ENCODE measurements around the gene MAPT. TPM values are rescaled to one million over a fixed set of nuclear protein-coding genes. Genes with fewer than 3 reads are reported as not detected.
"Not testable (repeated sequence)": the region's sequence is repeated elsewhere in the genome, so short reads cannot be mapped to it uniquely, and the experiment has no call there.

The MAPT gene
- total and polyA plus RNA-seq, 9 donors = 3.8 to 8.8 (median 5.8) TPM

DNA sequence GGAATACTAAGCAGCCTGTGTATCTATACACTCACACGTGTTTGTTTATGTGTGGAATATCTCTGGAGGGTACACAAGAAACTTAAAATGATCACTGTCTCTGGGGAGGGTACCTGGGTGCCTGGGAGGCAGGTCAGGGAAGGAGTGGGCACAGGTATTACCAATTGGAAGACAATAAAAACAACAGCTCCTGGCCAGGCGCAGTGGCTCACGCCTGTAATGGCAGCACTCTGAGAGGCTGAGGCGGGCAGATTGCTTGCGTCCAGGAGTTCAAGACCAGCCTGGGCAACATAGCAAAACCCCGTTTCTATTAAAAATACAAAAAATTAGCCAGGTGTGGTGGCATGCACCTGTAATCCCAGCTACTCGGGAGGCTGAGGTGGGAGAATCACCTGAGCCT, 129.0 kb downstream of the MAPT start:
- WGBS (ENCODE audit: insufficient coverage) = 86% methylated on average over 1 of the region's 7 CpGs
- not testable (repeated sequence) for H3K4me3 ChIP-seq (ENCODE audit: low read length); H3K9me3 ChIP-seq (replicated peaks; ENCODE audit: control insufficient read depth, low read depth, low read length); DNase-seq; H3K27me3 ChIP-seq (ENCODE audit: control insufficient read depth, insufficient read depth, low read length); H3K27ac ChIP-seq (ENCODE audit: low read length)
- H3K36me3 ChIP-seq (ENCODE audit: control insufficient read depth, insufficient read depth, low read length) = peaks cover 40% of the 10 kb centered on the region
- peaks cover 29% of the 10 kb centered on the region for H3K4me1 ChIP-seq (ENCODE audit: control insufficient read depth, insufficient read depth, low read length)

DNA sequence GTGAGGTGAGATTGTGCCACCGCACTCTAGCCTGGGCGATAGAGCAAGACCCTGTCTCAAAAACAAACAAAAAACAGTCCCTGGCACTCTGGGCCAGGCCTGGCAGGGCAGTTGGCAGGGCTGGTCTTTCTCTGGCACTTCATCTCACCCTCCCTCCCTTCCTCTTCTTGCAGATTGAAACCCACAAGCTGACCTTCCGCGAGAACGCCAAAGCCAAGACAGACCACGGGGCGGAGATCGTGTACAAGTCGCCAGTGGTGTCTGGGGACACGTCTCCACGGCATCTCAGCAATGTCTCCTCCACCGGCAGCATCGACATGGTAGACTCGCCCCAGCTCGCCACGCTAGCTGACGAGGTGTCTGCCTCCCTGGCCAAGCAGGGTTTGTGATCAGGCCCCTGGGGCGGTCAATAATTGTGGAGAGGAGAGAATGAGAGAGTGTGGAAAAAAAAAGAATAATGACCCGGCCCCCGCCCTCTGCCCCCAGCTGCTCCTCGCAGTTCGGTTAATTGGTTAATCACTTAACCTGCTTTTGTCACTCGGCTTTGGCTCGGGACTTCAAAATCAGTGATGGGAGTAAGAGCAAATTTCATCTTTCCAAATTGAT, 129.5 kb downstream of the MAPT start:
- DNase-seq = no peak
- H3K36me3 ChIP-seq (ENCODE audit: control insufficient read depth, insufficient read depth, low read length) = peaks cover 44% of the 10 kb centered on the region
- H3K27me3 ChIP-seq (ENCODE audit: control insufficient read depth, insufficient read depth, low read length) = no peaks in the 10 kb centered on the region
- WGBS (ENCODE audit: insufficient coverage) = 91% methylated on average over 15 of the region's 24 CpGs
- H3K27ac ChIP-seq (ENCODE audit: low read length) = no peak overlapping the region
- H3K4me3 ChIP-seq (ENCODE audit: low read length) = no peak overlapping the region
- H3K9me3 ChIP-seq (replicated peaks; ENCODE audit: control insufficient read depth, low read depth, low read length) = no peaks in the 10 kb centered on the region
- peaks cover 32% of the 10 kb centered on the region for H3K4me1 ChIP-seq (ENCODE audit: control insufficient read depth, insufficient read depth, low read length)

DNA sequence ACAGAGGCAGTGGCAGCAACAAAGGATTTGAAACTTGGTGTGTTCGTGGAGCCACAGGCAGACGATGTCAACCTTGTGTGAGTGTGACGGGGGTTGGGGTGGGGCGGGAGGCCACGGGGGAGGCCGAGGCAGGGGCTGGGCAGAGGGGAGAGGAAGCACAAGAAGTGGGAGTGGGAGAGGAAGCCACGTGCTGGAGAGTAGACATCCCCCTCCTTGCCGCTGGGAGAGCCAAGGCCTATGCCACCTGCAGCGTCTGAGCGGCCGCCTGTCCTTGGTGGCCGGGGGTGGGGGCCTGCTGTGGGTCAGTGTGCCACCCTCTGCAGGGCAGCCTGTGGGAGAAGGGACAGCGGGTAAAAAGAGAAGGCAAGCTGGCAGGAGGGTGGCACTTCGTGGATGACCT, 130.2 kb downstream of the MAPT start:
- 79% methylated on average over 10 of the region's 14 CpGs for WGBS (ENCODE audit: insufficient coverage)
- Histone ChIP-seq H3K27me3 (ENCODE audit: control insufficient read depth, insufficient read depth, low read length) (no peaks in the 10 kb centered on the region), H3K9me3 (replicated peaks; ENCODE audit: control insufficient read depth, low read depth, low read length) (no peaks in the 10 kb centered on the region), H3K27ac (ENCODE audit: low read length) (no peak overlapping the region), H3K36me3 (ENCODE audit: control insufficient read depth, insufficient read depth, low read length) (peaks cover 48% of the 10 kb centered on the region), H3K4me3 (ENCODE audit: low read length) (no peak overlapping the region), H3K4me1 (ENCODE audit: control insufficient read depth, insufficient read depth, low read length) (peaks cover 34% of the 10 kb centered on the region)
- DNase-seq = no peak

DNA sequence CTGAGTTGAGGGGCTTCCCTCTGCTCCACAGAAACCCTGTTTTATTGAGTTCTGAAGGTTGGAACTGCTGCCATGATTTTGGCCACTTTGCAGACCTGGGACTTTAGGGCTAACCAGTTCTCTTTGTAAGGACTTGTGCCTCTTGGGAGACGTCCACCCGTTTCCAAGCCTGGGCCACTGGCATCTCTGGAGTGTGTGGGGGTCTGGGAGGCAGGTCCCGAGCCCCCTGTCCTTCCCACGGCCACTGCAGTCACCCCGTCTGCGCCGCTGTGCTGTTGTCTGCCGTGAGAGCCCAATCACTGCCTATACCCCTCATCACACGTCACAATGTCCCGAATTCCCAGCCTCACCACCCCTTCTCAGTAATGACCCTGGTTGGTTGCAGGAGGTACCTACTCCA, 130.7 kb downstream of the MAPT start:
- no peak for DNase-seq
- no peak overlapping the region for H3K4me3 ChIP-seq (ENCODE audit: low read length)
- no peaks in the 10 kb centered on the region for H3K9me3 ChIP-seq (replicated peaks; ENCODE audit: control insufficient read depth, low read depth, low read length)
- H3K36me3 ChIP-seq (ENCODE audit: control insufficient read depth, insufficient read depth, low read length) = peaks cover 48% of the 10 kb centered on the region
- H3K4me1 ChIP-seq (ENCODE audit: control insufficient read depth, insufficient read depth, low read length) = peaks cover 32% of the 10 kb centered on the region
- H3K27ac ChIP-seq (ENCODE audit: low read length) = no peak overlapping the region
- 100% methylated on average over 2 of the region's 10 CpGs for WGBS (ENCODE audit: insufficient coverage)
- no peaks in the 10 kb centered on the region for H3K27me3 ChIP-seq (ENCODE audit: control insufficient read depth, insufficient read depth, low read length)

DNA sequence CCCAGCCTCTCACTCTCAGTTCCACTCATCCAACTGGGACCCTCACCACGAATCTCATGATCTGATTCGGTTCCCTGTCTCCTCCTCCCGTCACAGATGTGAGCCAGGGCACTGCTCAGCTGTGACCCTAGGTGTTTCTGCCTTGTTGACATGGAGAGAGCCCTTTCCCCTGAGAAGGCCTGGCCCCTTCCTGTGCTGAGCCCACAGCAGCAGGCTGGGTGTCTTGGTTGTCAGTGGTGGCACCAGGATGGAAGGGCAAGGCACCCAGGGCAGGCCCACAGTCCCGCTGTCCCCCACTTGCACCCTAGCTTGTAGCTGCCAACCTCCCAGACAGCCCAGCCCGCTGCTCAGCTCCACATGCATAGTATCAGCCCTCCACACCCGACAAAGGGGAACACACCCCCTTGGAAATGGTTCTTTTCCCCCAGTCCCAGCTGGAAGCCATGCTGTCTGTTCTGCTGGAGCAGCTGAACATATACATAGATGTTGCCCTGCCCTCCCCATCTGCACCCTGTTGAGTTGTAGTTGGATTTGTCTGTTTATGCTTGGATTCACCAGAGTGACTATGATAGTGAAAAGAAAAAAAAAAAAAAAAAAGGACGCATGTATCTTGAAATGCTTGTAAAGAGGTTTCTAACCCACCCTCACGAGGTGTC, 131.3 kb downstream of the MAPT start:
- DNase-seq = no peak
- H3K36me3 ChIP-seq (ENCODE audit: control insufficient read depth, insufficient read depth, low read length) = peaks cover 53% of the 10 kb centered on the region
- H3K27me3 ChIP-seq (ENCODE audit: control insufficient read depth, insufficient read depth, low read length) = no peaks in the 10 kb centered on the region
- H3K9me3 ChIP-seq (replicated peaks; ENCODE audit: control insufficient read depth, low read depth, low read length) = no peaks in the 10 kb centered on the region
- H3K27ac ChIP-seq (ENCODE audit: low read length) = no peak overlapping the region
- H3K4me1 ChIP-seq (ENCODE audit: control insufficient read depth, insufficient read depth, low read length) = peaks cover 29% of the 10 kb centered on the region
- WGBS (ENCODE audit: insufficient coverage) = 85% methylated on average over 5 of the region's 8 CpGs
- no peak overlapping the region for H3K4me3 ChIP-seq (ENCODE audit: low read length)

DNA sequence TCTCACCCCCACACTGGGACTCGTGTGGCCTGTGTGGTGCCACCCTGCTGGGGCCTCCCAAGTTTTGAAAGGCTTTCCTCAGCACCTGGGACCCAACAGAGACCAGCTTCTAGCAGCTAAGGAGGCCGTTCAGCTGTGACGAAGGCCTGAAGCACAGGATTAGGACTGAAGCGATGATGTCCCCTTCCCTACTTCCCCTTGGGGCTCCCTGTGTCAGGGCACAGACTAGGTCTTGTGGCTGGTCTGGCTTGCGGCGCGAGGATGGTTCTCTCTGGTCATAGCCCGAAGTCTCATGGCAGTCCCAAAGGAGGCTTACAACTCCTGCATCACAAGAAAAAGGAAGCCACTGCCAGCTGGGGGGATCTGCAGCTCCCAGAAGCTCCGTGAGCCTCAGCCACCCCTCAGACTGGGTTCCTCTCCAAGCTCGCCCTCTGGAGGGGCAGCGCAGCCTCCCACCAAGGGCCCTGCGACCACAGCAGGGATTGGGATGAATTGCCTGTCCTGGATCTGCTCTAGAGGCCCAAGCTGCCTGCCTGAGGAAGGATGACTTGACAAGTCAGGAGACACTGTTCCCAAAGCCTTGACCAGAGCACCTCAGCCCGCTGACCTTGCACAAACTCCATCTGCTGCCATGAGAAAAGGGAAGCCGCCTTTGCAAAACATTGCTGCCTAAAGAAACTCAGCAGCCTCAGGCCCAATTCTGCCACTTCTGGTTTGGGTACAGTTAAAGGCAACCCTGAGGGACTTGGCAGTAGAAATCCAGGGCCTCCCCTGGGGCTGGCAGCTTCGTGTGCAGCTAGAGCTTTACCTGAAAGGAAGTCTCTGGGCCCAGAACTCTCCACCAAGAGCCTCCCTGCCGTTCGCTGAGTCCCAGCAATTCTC, 132.1 kb downstream of the MAPT start:
- Histone ChIP-seq H3K27me3 (ENCODE audit: control insufficient read depth, insufficient read depth, low read length) (no peaks in the 10 kb centered on the region), H3K4me3 (ENCODE audit: low read length) (no peak overlapping the region), H3K4me1 (ENCODE audit: control insufficient read depth, insufficient read depth, low read length) (peaks cover 29% of the 10 kb centered on the region), H3K27ac (ENCODE audit: low read length) (no peak overlapping the region), H3K9me3 (replicated peaks; ENCODE audit: control insufficient read depth, low read depth, low read length) (no peaks in the 10 kb centered on the region), H3K36me3 (ENCODE audit: control insufficient read depth, insufficient read depth, low read length) (peaks cover 58% of the 10 kb centered on the region)
- DNase-seq = peak; percentile 61
- WGBS (ENCODE audit: insufficient coverage) = 72% methylated on average over 14 of the region's 17 CpGs

DNA sequence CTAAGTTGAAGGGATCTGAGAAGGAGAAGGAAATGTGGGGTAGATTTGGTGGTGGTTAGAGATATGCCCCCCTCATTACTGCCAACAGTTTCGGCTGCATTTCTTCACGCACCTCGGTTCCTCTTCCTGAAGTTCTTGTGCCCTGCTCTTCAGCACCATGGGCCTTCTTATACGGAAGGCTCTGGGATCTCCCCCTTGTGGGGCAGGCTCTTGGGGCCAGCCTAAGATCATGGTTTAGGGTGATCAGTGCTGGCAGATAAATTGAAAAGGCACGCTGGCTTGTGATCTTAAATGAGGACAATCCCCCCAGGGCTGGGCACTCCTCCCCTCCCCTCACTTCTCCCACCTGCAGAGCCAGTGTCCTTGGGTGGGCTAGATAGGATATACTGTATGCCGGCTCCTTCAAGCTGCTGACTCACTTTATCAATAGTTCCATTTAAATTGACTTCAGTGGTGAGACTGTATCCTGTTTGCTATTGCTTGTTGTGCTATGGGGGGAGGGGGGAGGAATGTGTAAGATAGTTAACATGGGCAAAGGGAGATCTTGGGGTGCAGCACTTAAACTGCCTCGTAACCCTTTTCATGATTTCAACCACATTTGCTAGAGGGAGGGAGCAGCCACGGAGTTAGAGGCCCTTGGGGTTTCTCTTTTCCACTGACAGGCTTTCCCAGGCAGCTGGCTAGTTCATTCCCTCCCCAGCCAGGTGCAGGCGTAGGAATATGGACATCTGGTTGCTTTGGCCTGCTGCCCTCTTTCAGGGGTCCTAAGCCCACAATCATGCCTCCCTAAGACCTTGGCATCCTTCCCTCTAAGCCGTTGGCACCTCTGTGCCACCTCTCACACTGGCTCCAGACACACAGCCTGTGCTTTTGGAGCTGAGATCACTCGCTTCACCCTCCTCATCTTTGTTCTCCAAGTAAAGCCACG, 133.0 kb downstream of the MAPT start:
- H3K27me3 ChIP-seq (ENCODE audit: control insufficient read depth, insufficient read depth, low read length) = no peaks in the 10 kb centered on the region
- no peaks in the 10 kb centered on the region for H3K9me3 ChIP-seq (replicated peaks; ENCODE audit: control insufficient read depth, low read depth, low read length)
- DNase-seq = peak; percentile 50
- 35% methylated on average over 4 of the region's 12 CpGs for WGBS (ENCODE audit: insufficient coverage)
- H3K36me3 ChIP-seq (ENCODE audit: control insufficient read depth, insufficient read depth, low read length) = peaks cover 64% of the 10 kb centered on the region
- no peak overlapping the region for H3K4me3 ChIP-seq (ENCODE audit: low read length)
- peaks cover 29% of the 10 kb centered on the region for H3K4me1 ChIP-seq (ENCODE audit: control insufficient read depth, insufficient read depth, low read length)
- H3K27ac ChIP-seq (ENCODE audit: low read length) = peak overlapping the region; percentile 17

DNA sequence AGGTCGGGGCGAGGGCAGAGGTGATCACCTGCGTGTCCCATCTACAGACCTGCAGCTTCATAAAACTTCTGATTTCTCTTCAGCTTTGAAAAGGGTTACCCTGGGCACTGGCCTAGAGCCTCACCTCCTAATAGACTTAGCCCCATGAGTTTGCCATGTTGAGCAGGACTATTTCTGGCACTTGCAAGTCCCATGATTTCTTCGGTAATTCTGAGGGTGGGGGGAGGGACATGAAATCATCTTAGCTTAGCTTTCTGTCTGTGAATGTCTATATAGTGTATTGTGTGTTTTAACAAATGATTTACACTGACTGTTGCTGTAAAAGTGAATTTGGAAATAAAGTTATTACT, 133.6 kb downstream of the MAPT start:
- Histone ChIP-seq H3K27me3 (ENCODE audit: control insufficient read depth, insufficient read depth, low read length) (no peaks in the 10 kb centered on the region), H3K4me1 (ENCODE audit: control insufficient read depth, insufficient read depth, low read length) (peaks cover 29% of the 10 kb centered on the region), H3K27ac (ENCODE audit: low read length) (no peak overlapping the region), H3K36me3 (ENCODE audit: control insufficient read depth, insufficient read depth, low read length) (peaks cover 66% of the 10 kb centered on the region), H3K4me3 (ENCODE audit: low read length) (no peak overlapping the region), H3K9me3 (replicated peaks; ENCODE audit: control insufficient read depth, low read depth, low read length) (no peaks in the 10 kb centered on the region)
- WGBS (ENCODE audit: insufficient coverage) = 61% methylated on average over 3 of the region's 4 CpGs
- no peak for DNase-seq

DNA sequence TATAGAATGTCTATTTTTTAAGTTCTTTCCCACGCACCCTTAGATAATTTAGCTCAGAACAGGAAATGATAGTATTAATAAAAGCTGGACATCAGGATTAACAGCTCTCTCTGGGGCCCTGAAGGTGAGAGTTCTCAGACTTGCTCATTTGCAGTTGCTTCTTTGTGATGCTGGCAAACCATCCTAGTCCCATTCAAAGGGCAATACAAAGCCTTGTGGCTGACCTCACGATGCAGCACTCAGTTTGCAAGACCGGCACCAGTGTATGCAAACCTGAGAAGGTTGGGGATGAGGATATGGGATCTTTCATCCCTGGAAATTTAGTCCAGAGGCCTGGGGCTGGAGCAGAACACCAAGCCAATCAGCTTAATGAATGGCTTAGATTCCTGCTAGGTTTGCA, 134.0 kb downstream of the MAPT start:
- H3K27ac ChIP-seq (ENCODE audit: low read length) = no peak overlapping the region
- no peaks in the 10 kb centered on the region for H3K9me3 ChIP-seq (replicated peaks; ENCODE audit: control insufficient read depth, low read depth, low read length)
- peaks cover 29% of the 10 kb centered on the region for H3K4me1 ChIP-seq (ENCODE audit: control insufficient read depth, insufficient read depth, low read length)
- H3K36me3 ChIP-seq (ENCODE audit: control insufficient read depth, insufficient read depth, low read length) = peaks cover 71% of the 10 kb centered on the region
- no peak overlapping the region for H3K4me3 ChIP-seq (ENCODE audit: low read length)
- WGBS (ENCODE audit: insufficient coverage) = no CpG with 5 or more reads among the region's 3 CpGs
- no peak for DNase-seq
- no peaks in the 10 kb centered on the region for H3K27me3 ChIP-seq (ENCODE audit: control insufficient read depth, insufficient read depth, low read length)

Data from muscle of leg (tissue), 11 donors.